HG03280 (cell line): Measurements from ENCODE around the gene VWA7.
A peak's percentile ranks its signal among the peaks of the same experiment; 100 is the strongest.

Experiments used
- ATAC-seq: cut with Tn5 transposase; IDR thresholded peaks from one replicate; pipeline ENCODE4 v1.9.1; 2021; ENCODE audit warnings: mild to moderate bottlenecking, moderate library complexity; ENCODE audit not compliant: unreplicated experiment

VWA7 gene

GRCh38 chr6:31733734-31734133 is 43.4 kb downstream of the VWA7 start:
- ATAC-seq, result no peak

GRCh38 chr6:31732029-31732428 is 45.1 kb downstream of the VWA7 start:
- no peak for ATAC-seq

- ATAC-seq, result no peak
These were observed 46.5 kb downstream of the VWA7 start for GRCh38 chr6:31730631-31731086.

- ATAC-seq, result peak; percentile 42
These were observed 47.0 kb downstream of the VWA7 start for GRCh38 chr6:31729979-31730630.

GRCh38 chr6:31729515-31729978 is 47.6 kb downstream of the VWA7 start:
- peak; percentile 44 for ATAC-seq

- ATAC-seq, result no peak
These were observed 48.2 kb downstream of the VWA7 start, which contains the start of gene DDAH2 for GRCh38 chr6:31728767-31729514. DDAH2 (minus strand) TSS chr6:31729299; CDS start chr6:31729161, 138 bp downstream.

GRCh38 chr6:31727717-31728671 is 49.1 kb downstream of the VWA7 start:
- ATAC-seq, result no peak

- ATAC-seq, result peak; percentile 53
These were observed 50.0 kb downstream of the VWA7 start for GRCh38 chr6:31727034-31727716.

- ATAC-seq, result no peak
These were observed 51.4 kb downstream of the VWA7 start for GRCh38 chr6:31725502-31726350.

- ATAC-seq, result no peak
These were observed 53.0 kb downstream of the VWA7 start for GRCh38 chr6:31723980-31724691.

GRCh38 chr6:31723245-31723979 is 53.7 kb downstream of the VWA7 start, which contains the start of gene MPIG6B:
MPIG6B (plus strand) TSS chr6:31723373; CDS start chr6:31723384, 11 bp downstream.
- no peak for ATAC-seq

- no peak for ATAC-seq
These were observed 55.0 kb downstream of the VWA7 start for GRCh38 chr6:31722173-31722572.

GRCh38 chr6:31721351-31722020 is 55.6 kb downstream of the VWA7 start, which contains the start of gene LY6G6C:
LY6G6C (minus strand) TSS chr6:31721746; CDS start chr6:31721679, 67 bp downstream.
- no peak for ATAC-seq

GRCh38 chr6:31720196-31720770 is 56.8 kb downstream of the VWA7 start:
- no peak for ATAC-seq

GRCh38 chr6:31719001-31719400 is 58.1 kb downstream of the VWA7 start:
- no peak for ATAC-seq

- ATAC-seq, result no peak
These were observed 58.9 kb downstream of the VWA7 start for GRCh38 chr6:31718265-31718664.
